Activated naive CD4-positive, alpha-beta T cell treated with anti-CD3 and anti-CD28 coated beads, Interleukin-2, amount 50 U/mL, for 72 hours (primary cell): ENCODE measurements around the gene RCAN3. TPM values are rescaled to one million over a fixed set of nuclear protein-coding genes. Genes with fewer than 3 reads are reported as not detected.
"Not testable (repeated sequence)": the region's sequence is repeated elsewhere in the genome, so short reads cannot be mapped to it uniquely, and the experiment has no call there.

Experiments
- ATAC-seq, 2 donors: fragments of 150-1000 bp; cut with Tn5 transposase; 2 replicates each; pipeline ENCODE4 v1.10.0; 2021; ENCODE audit warnings: mild to moderate bottlenecking in 2 of 2, moderate library complexity in 2 of 2
- DNase-seq, 2 donors: peaks; one replicate each; pipeline ENCODE4 v3.0.0; 2021 to 2022; ENCODE audit warnings: low spot score in 2 of 2
- H3K27ac Mint-ChIP-seq, 2 donors: one replicate each; pipeline ENCODE4 v1.8.0; 2022; ENCODE audit warnings: mild to moderate bottlenecking in 2 of 2, mixed read lengths in 2 of 2
- H3K36me3 Mint-ChIP-seq, 2 donors: one replicate each; pipeline ENCODE4 v1.8.0; 2022; ENCODE audit warnings: mixed read lengths in 2 of 2
- H3K9me3 Mint-ChIP-seq, 2 donors: one replicate each; pipeline ENCODE4 v1.8.0; 2022; ENCODE audit warnings: mixed read lengths in 2 of 2
- total RNA-seq, 2 donors: library from RNA; stranded (reverse); gene quantifications; one replicate each; pipeline ENCODE4 v1.2.3, GENCODE V29; 2022

RCAN3 gene
- total RNA-seq, 2 donors from 2014 or later, result 43.6 to 51.8 TPM

DNA sequence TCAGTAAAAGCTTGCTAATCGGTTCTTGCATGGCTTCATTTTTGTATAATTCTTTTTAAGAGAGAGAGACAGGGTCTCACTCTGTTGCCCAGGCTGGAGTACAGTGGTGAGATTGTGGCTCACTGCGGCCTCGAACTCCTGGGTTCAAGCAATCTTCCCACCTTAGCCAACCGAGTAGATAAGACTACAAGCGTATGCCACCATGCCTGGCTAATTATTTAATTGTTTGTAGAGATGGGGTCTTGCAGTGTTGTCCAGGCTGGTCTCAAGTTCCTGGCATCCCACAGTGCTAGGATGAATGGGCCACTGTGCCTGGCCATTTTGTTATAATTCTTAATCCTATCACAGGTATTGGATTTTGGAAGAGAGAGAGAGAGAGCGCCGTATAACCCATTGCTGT lies 23.4 kb downstream of the RCAN3 start:
- peaks cover 11% of the 10 kb centered on the region in 2 donors for H3K36me3 Mint-ChIP-seq
- H3K27ac Mint-ChIP-seq, result peak overlapping the region; percentile 2 to 45
- ATAC-seq (no peak), DNase-seq (no peak)
- H3K9me3 Mint-ChIP-seq, result no peaks in the 10 kb centered on the region

DNA sequence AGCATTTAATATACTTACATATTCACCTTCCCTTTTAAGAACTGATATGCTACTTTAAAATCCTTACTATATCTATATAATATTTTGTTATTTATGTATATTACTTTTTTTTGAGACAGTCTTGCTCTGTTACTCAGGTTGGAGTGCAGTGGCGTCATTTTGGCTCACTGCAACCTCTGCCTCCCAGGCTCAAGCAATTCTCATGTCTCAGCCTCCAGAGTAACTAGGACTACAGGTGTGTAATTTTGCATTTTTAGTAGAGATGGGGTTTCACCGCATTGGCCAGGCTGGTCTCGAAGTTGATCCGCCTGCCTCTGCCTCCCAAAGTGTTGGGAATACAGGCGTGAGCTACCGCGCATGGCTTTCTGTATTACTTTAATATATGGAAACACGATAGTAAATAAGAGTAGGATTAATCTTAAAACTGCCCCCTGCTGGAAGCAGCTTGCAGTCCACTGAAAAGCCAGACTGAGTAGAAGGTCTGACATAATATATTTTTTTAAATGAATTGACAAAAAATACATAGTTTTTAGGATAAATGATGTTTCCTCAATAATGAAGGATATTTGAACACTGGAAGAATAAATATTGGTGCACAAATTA lies 24.4 kb downstream of the RCAN3 start:
- H3K27ac Mint-ChIP-seq, result no peak overlapping the region
- peaks cover 11 to 20% of the 10 kb centered on the region in 2 donors for H3K36me3 Mint-ChIP-seq
- DNase-seq (peak in 1 of 2 donors; percentile 48), ATAC-seq (peak in 1 of 2 donors; percentile 34)
- H3K9me3 Mint-ChIP-seq, result no peaks in the 10 kb centered on the region

DNA sequence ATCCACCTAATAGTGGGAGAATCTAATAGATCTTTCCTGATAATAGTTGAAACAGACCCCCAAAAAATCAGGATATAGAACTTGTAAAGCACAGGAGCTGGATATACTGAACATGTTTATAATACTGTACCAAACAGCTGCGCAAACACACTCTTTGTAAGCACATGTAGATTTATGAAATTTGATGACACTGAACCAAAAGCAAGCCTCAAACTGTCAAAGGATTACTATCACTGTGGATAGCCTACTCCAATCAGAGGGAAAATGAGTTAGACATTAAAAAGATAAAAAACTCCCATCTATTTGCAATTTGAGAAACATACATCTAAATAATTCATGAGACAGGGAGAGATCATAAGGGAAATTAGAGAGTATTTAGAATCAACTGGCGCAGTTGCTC lies 26.1 kb downstream of the RCAN3 start:
- ATAC-seq (no peak), DNase-seq (no peak)
- Mint-ChIP-seq H3K36me3 (peaks cover 11 to 34% of the 10 kb centered on the region in 2 donors), H3K27ac (peak overlapping the region in 1 of 2 donors; percentile 55), H3K9me3 (no peaks in the 10 kb centered on the region)

DNA sequence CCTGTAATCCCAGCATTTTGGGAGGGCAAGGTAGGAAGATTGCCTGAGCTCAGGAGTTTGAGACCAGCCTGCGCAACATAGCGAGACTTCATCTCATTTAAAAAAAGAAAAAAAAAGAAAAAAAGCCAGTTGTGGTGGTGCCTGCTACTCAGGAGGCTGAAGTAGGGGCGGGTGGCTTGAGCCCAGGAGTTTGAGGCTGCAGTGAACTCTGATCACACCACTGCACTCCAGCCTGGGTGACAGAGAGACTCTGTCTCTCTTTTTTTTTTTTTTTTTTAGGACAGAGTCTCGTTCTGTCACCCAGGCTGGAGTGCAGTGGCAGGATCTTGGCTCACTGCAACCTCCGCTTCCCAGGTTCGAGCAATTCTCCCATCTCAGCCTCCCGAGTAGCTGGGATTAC lies 26.7 kb downstream of the RCAN3 start:
- DNase-seq, result not testable (repeated sequence)

DNA sequence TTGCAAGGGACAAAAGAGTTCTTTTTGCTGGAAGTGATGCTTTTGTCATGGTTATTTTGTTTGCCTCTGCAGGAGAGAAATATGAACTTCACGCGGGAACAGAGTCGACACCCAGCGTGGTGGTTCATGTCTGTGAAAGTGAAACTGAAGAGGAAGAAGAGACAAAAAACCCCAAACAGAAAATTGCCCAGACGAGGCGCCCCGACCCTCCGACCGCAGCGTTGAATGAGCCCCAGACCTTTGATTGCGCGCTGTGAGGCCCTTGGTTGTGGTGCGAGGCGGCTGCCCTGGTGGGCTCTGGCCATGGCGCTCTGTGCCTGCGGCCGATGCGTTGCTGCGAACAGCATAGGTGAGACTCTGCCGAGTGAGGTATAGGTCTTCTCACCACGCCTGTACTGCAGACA lies 32.4 kb downstream of the RCAN3 start:
- Mint-ChIP-seq H3K27ac (peak overlapping the region; percentile 96 to 97), H3K9me3 (no peaks in the 10 kb centered on the region), H3K36me3 (peaks cover 22 to 53% of the 10 kb centered on the region in 2 donors)
- peak; percentile 68 to 83 for ATAC-seq
- peak; percentile 65 to 83 for DNase-seq

More for the DNA sequence above, 26.7 kb downstream of the RCAN3 start:
- not testable (repeated sequence) for ATAC-seq, H3K9me3 Mint-ChIP-seq
- H3K27ac Mint-ChIP-seq, result peak overlapping the region in 1 of 2 donors; percentile 55
- peaks cover 16 to 40% of the 10 kb centered on the region in 2 donors for H3K36me3 Mint-ChIP-seq

DNA sequence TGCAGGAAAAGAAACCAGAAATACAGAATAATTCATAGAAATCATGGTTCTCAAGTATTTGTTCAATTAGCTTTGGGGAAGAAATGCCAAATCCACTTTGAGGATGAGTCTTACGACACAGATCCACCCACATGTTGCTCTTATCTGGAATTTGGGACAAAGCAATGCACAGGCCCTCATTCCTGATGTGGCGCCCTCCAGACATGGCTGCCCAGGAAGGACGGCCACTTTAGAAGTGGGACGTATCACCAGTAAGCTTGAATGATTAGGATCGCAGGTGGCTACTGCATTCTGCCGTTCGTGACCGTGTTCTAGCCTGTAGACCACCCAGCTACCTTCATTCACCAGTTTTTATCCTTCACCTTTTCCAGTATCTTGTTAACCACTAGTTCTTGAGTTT lies 33.1 kb downstream of the RCAN3 start:
- peak overlapping the region; percentile 96 to 97 for H3K27ac Mint-ChIP-seq
- H3K36me3 Mint-ChIP-seq, result peaks cover 22 to 53% of the 10 kb centered on the region in 2 donors
- ATAC-seq, result no peak
- no peak for DNase-seq
- H3K9me3 Mint-ChIP-seq, result no peaks in the 10 kb centered on the region

DNA sequence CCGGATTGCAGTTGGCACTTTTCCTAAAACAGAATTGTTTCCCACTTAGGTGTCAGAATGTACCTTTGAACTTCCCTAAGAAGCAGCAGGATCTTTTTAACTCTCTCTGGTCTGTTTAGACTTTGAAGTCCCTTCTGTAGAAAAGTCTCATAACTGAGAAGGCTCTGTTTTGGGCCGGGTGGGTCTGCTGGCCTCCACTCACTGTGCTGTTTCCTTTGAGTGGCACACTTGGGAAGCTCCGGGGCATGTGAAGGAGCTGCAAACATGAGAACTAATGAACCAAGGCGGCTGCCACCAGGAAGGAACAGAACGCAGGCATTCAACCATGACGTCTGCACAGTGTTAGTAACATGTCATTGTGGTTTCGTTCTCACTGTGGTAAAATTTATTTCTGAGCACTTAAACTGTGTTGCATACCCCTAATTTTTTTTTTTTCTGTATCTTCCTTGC lies 33.8 kb downstream of the RCAN3 start:
- H3K36me3 Mint-ChIP-seq, result peaks cover 22 to 47% of the 10 kb centered on the region in 2 donors
- peak overlapping the region; percentile 96 to 97 for H3K27ac Mint-ChIP-seq
- ATAC-seq, result peak; percentile 37 to 64
- H3K9me3 Mint-ChIP-seq, result no peaks in the 10 kb centered on the region
- DNase-seq, result peak; percentile 38 to 71

DNA sequence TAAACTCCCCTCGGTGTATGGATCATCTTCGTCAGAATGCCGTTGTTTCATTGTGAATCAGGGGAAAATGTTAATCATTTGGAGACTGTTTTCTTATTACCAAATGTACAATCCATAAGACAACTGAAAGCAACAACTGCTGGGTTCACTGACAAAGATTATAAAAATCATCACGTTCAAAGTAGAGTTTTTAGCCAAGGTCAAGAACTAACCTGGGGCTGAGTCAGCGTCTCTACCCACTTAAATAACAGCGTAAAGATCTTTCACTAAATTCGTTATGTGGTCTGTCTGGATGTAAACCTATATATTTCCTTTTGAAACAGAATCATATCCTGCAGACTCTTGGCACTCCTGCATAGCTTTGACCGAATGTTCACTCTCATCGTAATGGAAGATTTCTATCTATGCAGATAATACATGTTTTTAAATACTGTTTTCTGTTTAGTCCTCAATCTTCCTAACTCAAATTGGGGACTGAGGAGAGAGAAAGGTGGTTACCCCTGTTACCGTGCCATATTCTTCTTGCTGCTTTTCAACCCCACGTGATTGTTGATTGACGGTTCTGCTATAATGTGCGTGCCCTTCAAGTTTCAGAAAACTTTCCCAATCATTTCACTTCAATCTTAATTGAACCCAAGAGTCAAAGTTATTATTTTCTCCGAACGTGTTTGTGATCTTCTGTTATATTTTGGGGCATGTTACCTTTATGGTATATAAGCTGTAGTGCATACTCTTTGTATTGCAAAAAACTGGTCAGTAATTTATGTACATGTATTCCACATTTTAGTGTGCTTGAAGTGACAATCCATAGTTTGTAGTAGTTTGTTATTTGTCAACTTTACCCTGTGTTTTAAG lies 37.6 kb downstream of the RCAN3 start:
- Mint-ChIP-seq H3K27ac (peak overlapping the region; percentile 78 to 92), H3K9me3 (no peaks in the 10 kb centered on the region), H3K36me3 (peaks cover 13 to 17% of the 10 kb centered on the region in 2 donors)
- peak in 1 of 2 donors; percentile 31 for DNase-seq
- ATAC-seq, result peak; percentile 49 to 84

DNA sequence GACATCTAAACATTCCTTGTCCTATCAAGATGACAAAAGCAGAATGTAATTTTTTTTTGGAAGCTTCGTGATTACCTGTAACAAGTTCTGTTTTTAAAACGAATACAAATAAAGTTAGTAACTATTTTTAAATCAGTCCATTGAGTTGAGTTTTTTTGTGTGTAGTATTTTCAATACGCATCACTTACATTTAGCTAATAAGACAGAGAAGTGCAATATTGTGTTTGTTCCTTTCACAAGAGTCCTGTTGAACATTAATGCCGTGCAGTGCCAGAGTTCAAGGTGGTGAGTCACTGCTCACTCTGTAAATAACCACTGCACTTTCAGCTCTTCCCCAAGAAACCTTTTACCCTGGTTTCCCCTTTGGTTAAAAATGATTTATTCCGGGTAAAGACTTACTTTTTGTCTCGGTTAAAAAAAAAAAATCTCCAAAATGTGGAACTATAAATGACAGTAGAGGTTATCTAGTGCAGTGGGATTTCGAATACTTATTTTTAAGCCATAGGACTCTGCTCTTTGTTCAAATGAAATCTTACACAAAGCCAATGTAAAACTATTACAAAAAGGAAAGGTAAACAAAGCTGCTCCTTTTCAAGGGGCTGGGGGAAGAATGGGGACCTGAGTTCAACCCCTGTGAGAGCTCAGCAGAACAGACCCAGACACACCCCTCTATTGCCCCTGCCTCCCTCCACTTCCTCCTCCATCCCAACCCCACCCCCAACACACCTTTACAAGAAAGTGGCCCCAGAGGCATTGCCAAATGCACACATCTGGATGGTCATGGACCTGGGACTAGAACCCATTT lies 38.5 kb downstream of the RCAN3 start:
- no peak for DNase-seq
- H3K36me3 Mint-ChIP-seq, result peaks cover 8 to 13% of the 10 kb centered on the region in 2 donors
- peak; percentile 57 to 70 for ATAC-seq
- peak overlapping the region; percentile 78 to 92 for H3K27ac Mint-ChIP-seq
- no peaks in the 10 kb centered on the region for H3K9me3 Mint-ChIP-seq

DNA sequence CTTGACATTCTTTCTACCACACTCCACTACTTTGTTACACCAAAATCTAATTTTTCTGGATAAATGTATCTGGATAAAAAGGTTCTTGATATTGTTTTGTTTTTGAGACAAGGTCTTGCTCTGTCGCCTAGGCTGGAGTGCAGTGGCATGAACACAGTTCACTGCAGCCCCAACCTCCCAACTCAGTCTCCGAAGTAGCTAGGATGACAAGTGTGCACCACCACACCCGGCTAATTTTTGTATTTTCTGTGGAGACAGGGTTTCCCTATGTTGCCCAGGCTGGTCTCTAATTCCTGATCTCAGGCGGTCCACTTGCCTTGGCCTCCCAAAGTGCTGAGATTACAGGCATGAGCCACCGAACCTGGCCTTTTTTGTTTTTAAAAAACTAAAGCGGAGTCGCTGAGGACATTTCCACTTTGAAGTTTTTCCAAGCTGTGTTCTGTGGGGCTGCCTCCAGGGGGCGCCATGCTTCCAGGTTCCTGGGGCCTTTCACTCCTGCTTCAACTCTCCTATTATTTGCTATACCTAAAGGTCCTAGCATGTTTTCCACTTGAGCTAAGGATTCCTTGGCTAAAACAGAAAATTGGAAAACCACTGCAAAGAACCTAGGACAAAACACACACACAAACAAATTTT lies 39.2 kb downstream of the RCAN3 start:
- DNase-seq (peak in 1 of 2 donors; percentile 51), ATAC-seq (no peak)
- Mint-ChIP-seq H3K9me3 (no peaks in the 10 kb centered on the region), H3K27ac (peak overlapping the region; percentile 78 to 92), H3K36me3 (peaks cover under 1 to 7% of the 10 kb centered on the region in 2 donors)

DNA sequence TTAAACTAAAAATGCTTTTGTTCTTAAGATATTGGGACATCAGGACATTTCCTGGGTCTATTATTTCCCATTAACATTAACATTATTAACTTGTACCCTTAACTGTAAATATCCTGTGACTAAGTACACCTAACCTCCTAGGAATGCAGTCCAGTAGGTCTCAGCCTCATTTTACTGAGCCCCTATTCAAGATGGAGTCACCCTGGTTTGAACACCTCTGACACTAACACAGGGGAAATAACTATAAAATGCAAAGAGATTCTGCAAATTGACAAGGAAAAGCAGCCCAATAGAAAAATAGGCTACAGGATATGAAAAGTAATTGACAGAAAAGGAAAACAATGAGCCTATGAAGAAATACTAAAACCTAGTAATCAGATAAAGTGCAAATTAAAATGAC lies 41.6 kb downstream of the RCAN3 start:
- Mint-ChIP-seq H3K9me3 (no peaks in the 10 kb centered on the region), H3K27ac (no peak overlapping the region), H3K36me3 (no peaks in the 10 kb centered on the region)
- ATAC-seq, result no peak
- no peak for DNase-seq

DNA sequence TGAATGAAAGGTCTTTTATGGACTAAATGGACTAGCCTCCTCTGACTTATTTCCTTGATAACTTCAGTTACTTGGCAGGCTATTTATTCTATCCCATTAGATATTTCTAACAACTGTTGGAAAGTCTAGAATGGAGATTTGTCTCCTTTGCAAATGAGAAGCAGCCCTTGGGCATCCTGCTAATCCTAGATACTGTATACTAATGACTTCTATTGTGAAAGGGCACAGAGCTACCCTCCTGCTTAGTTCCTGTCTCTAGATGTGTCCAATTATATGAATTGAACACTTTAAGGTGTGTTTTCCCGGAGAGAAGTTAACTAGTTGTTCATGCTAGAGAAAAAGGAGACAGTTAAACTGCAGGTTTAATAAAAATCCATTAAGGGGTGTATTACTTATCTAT lies 43.0 kb downstream of the RCAN3 start:
- no peaks in the 10 kb centered on the region for H3K36me3 Mint-ChIP-seq
- peak overlapping the region in 1 of 2 donors; percentile 21 for H3K27ac Mint-ChIP-seq
- no peak for DNase-seq
- ATAC-seq, result no peak
- no peaks in the 10 kb centered on the region for H3K9me3 Mint-ChIP-seq

DNA sequence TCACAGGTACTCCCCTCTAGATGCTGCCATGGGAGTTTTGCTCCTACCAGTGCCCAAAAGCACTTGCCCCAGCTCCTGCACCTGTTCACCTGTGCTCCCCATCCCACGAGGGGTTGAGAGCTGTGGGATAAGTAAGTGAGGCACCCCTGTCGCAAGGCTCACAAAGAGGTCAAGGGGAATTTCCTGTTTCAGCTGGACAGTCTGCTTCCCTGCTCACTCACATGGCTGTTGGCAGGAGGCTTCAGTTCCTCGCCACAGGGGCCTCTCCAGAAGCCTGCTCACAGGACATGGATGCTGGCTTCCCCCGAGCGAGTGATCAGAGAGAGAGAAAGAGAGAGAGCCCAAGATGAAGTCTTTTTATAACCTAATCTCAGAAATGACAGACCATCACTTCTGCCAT lies 44.6 kb downstream of the RCAN3 start:
- Mint-ChIP-seq H3K36me3 (no peaks in the 10 kb centered on the region), H3K9me3 (no peaks in the 10 kb centered on the region), H3K27ac (no peak overlapping the region)
- ATAC-seq (no peak), DNase-seq (no peak)

DNA sequence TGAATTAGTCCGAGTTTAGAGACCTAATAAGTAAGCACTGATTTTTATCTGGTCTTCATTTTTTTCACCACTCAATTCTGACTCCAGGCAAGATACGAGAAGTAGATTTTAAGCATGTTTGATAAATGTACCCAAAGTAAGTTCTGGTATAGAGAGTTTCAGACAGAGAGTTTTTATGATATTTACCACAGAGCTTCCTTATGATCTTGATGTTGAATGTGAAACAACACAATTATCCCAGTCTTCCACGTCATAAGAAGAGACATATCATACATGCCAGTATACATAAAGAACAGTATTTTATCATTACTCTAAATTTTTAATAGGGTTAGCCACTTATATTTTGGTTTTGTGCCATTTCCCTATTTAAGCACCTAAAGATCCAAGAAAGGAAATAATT lies 45.4 kb downstream of the RCAN3 start:
- Mint-ChIP-seq H3K36me3 (no peaks in the 10 kb centered on the region), H3K9me3 (no peaks in the 10 kb centered on the region), H3K27ac (no peak overlapping the region)
- ATAC-seq (no peak), DNase-seq (no peak)

DNA sequence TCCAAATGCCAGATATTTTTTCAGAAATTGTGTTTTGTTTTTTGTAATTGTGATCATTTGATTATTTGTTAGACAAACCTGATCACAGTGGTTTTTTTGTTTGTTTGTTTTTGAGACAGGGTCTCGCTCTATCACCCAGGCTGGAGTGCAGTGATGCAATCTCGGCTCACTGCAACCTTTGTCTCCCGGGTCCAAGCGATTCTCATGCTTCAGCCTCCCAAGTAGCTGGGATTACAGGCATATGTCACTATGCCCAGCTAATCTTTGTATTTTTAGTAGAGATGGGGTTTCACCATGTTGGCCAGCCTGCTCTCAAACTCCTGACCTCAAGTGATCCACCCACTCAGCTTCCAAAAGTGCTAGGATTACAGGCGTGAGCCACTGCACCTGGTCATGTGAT lies 46.6 kb downstream of the RCAN3 start:
- not testable (repeated sequence) for DNase-seq, ATAC-seq, H3K9me3 Mint-ChIP-seq, H3K36me3 Mint-ChIP-seq, H3K27ac Mint-ChIP-seq

DNA sequence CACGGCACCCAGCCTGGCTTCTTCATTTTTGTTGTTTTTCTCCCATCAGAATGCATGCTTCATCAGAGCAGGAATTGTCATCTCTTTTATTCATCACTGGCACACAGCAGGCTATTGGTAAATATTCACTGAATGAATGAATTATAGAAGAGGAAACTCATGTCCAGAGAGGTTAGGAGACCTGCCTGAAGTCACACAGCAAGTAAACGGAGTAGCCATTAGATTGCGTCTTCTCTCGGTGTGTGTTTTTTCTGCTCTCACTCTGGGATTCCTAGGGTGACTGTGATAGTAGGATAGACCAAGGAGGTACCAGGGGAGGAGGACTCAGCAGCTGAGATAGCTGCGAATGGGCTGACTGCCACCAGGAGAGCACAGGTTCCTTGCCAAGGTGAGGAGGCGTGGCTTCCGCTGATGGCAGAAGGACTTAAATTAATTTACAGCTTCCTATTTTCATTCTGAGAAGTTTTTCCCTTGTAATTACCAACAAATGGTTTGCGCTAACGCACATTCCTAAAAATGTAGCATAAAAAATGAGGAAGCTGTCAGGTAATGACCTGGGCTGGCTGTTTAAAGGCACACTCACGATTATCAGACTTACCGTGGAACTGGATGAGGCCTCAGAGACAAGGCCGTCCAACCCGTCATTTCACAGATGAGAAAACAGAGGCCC lies 48.8 kb downstream of the RCAN3 start:
- no peaks in the 10 kb centered on the region for H3K9me3 Mint-ChIP-seq
- ATAC-seq, result no peak
- no peak overlapping the region for H3K27ac Mint-ChIP-seq
- no peak for DNase-seq
- H3K36me3 Mint-ChIP-seq, result no peaks in the 10 kb centered on the region
